Measurements from ENCODE around the gene FGD3. TPM values are rescaled to one million over a fixed set of nuclear protein-coding genes. Genes with fewer than 3 reads are reported as not detected.
"Not testable (repeated sequence)": the region's sequence is repeated elsewhere in the genome, so short reads cannot be mapped to it uniquely, and the experiment has no call there.

The FGD3 gene
- total RNA-seq (2014; rRNA removed; shearing (Covaris generic)) = 0.56 and 0.65 TPM in 2 replicates

GRCh38 chr9:92947268-92948037, at the start of gene FGD3:
Gene FGD3, plus strand, starts transcription at chr9:92947523. Its CDS starts 28,734 bp downstream, at chr9:92976257.
- DNase-seq = peak; percentile 73 to 78
- Histone ChIP-seq H3K27ac (0 out of 2 replicates have a peak within 1 kb of the TSS, but pooled peaks have one; percentile 9), H3K4me3 (peak within 1 kb of the TSS; percentile 63), H3K36me3 (no peaks in the 10 kb centered on the region), H3K27me3 (no peaks in the 10 kb centered on the region), H3K9me3 (replicated peaks) (no peaks in the 10 kb centered on the region), H3K4me1 (peaks cover 13% of the 10 kb centered on the region)

- DNase-seq; H3K27me3 ChIP-seq; H3K9me3 ChIP-seq (replicated peaks); H3K4me1 ChIP-seq; H3K27ac ChIP-seq; H3K36me3 ChIP-seq: not testable (repeated sequence)
- peak overlapping the region; percentile 56 for H3K4me3 ChIP-seq
Observed at GRCh38 chr9:92905137-92905536, 42.2 kb upstream of the FGD3 start.

- H3K27ac ChIP-seq = no peak overlapping the region
- peak overlapping the region; percentile 1; the same call in 1 of the 2 replicates for H3K4me3 ChIP-seq
- H3K4me1 ChIP-seq = peaks cover 13% of the 10 kb centered on the region
- H3K36me3 ChIP-seq = no peaks in the 10 kb centered on the region
- peak; percentile 33 to 46 for DNase-seq
- H3K9me3 ChIP-seq (replicated peaks) = 0 out of 2 replicates have a peak, but pooled peaks cover 3% of the 10 kb centered on the region
- no peaks in the 10 kb centered on the region for H3K27me3 ChIP-seq
Observed at GRCh38 chr9:92911511-92912475, 35.5 kb upstream of the FGD3 start.

GRCh38 chr9:92917176-92917800, 30.0 kb upstream of the FGD3 start:
- no peaks in the 10 kb centered on the region for H3K27me3 ChIP-seq
- no peaks in the 10 kb centered on the region for H3K4me1 ChIP-seq
- no peak overlapping the region for H3K4me3 ChIP-seq
- no peak for DNase-seq
- H3K36me3 ChIP-seq = no peaks in the 10 kb centered on the region
- no peaks in the 10 kb centered on the region for H3K9me3 ChIP-seq (replicated peaks)
- H3K27ac ChIP-seq = no peak overlapping the region

- Histone ChIP-seq H3K36me3 (no peaks in the 10 kb centered on the region), H3K9me3 (replicated peaks) (no peaks in the 10 kb centered on the region), H3K4me3 (no peak overlapping the region), H3K27ac (no peak overlapping the region), H3K27me3 (no peaks in the 10 kb centered on the region), H3K4me1 (no peaks in the 10 kb centered on the region)
- DNase-seq = no peak
Observed at GRCh38 chr9:92920437-92920836, 26.9 kb upstream of the FGD3 start.

- no peak overlapping the region for H3K27ac ChIP-seq
Observed at GRCh38 chr9:92931606-92932005, 15.7 kb upstream of the FGD3 start.

GRCh38 chr9:92934321-92934720, 13.0 kb upstream of the FGD3 start:
- peak in 1 of 2 experiments; percentile 31 for DNase-seq
- Histone ChIP-seq H3K4me1 (no peaks in the 10 kb centered on the region), H3K27me3 (no peaks in the 10 kb centered on the region), H3K36me3 (no peaks in the 10 kb centered on the region), H3K4me3 (no peak overlapping the region), H3K9me3 (replicated peaks) (0 out of 2 replicates have a peak, but pooled peaks cover 3% of the 10 kb centered on the region), H3K27ac (no peak overlapping the region)

More at GRCh38 chr9:92931606-92932005, 15.7 kb upstream of the FGD3 start:
- Histone ChIP-seq H3K4me1 (no peaks in the 10 kb centered on the region), H3K9me3 (replicated peaks) (0 out of 2 replicates have a peak, but pooled peaks cover 3% of the 10 kb centered on the region), H3K27me3 (no peaks in the 10 kb centered on the region), H3K4me3 (no peak overlapping the region), H3K36me3 (no peaks in the 10 kb centered on the region)
- peak in 1 of 2 experiments; percentile 64 for DNase-seq

- Histone ChIP-seq H3K4me1 (peaks cover 7% of the 10 kb centered on the region), H3K27me3 (no peaks in the 10 kb centered on the region), H3K9me3 (replicated peaks) (0 out of 2 replicates have a peak, but pooled peaks cover 3% of the 10 kb centered on the region), H3K27ac (no peak overlapping the region), H3K36me3 (no peaks in the 10 kb centered on the region), H3K4me3 (no peak overlapping the region)
- no peak for DNase-seq
Observed at GRCh38 chr9:92938025-92938424, 9.3 kb upstream of the FGD3 start.

GRCh38 chr9:92941861-92942260, 5.5 kb upstream of the FGD3 start:
- Histone ChIP-seq H3K4me1 (peaks cover 15% of the 10 kb centered on the region), H3K36me3 (no peaks in the 10 kb centered on the region), H3K27ac (no peak overlapping the region), H3K9me3 (replicated peaks) (no peaks in the 10 kb centered on the region), H3K4me3 (no peak overlapping the region), H3K27me3 (no peaks in the 10 kb centered on the region)
- DNase-seq = peak in 1 of 2 experiments; percentile 44

GRCh38 chr9:92942688-92943616, 4.4 kb upstream of the FGD3 start:
- peak; percentile 88 to 92 for DNase-seq
- Histone ChIP-seq H3K4me3 (no peak overlapping the region), H3K36me3 (no peaks in the 10 kb centered on the region), H3K4me1 (peaks cover 15% of the 10 kb centered on the region), H3K27me3 (no peaks in the 10 kb centered on the region), H3K27ac (no peak overlapping the region; the same call in 1 of the 2 replicates), H3K9me3 (replicated peaks) (no peaks in the 10 kb centered on the region)

- no peak for DNase-seq
- Histone ChIP-seq H3K9me3 (replicated peaks) (no peaks in the 10 kb centered on the region), H3K27ac (no peak overlapping the region), H3K4me3 (no peak overlapping the region), H3K4me1 (peaks cover 15% of the 10 kb centered on the region), H3K36me3 (no peaks in the 10 kb centered on the region), H3K27me3 (no peaks in the 10 kb centered on the region)
Observed at GRCh38 chr9:92944921-92945320, 2.4 kb upstream of the FGD3 start.

- H3K27ac ChIP-seq = no peak overlapping the region
- H3K27me3 ChIP-seq = no peaks in the 10 kb centered on the region
- peaks cover 15% of the 10 kb centered on the region for H3K4me1 ChIP-seq
- H3K4me3 ChIP-seq = no peak overlapping the region
- no peaks in the 10 kb centered on the region for H3K36me3 ChIP-seq
- H3K9me3 ChIP-seq (replicated peaks) = no peaks in the 10 kb centered on the region
- DNase-seq = no peak
Observed at GRCh38 chr9:92945796-92946195, 1.5 kb upstream of the FGD3 start.

- H3K36me3 ChIP-seq = no peaks in the 10 kb centered on the region
- H3K9me3 ChIP-seq (replicated peaks) = no peaks in the 10 kb centered on the region
- no peak overlapping the region for H3K27ac ChIP-seq
- H3K4me1 ChIP-seq = peaks cover 12% of the 10 kb centered on the region
- peak overlapping the region; percentile 63; the same call in 1 of the 2 replicates for H3K4me3 ChIP-seq
- H3K27me3 ChIP-seq = no peaks in the 10 kb centered on the region
- no peak for DNase-seq
Observed at GRCh38 chr9:92948038-92948534, 763 bp downstream of the FGD3 start.
